DOHH2 (cell line): ENCODE results near the gene DCBLD2.

Source experiments
- H3F3A ChIP-seq: fragments of 200-600 bp; sonication (generic), shearing (Covaris generic); 2 replicates; pipeline ENCODE4 v1.6.0; 2016; ENCODE audit warnings: antibody characterized with exemption, mild to moderate bottlenecking; ENCODE audit not compliant: control insufficient read depth, insufficient read depth
- H3K27ac ChIP-seq: fragments of 200-600 bp; sonication (generic); 2 replicates; pipeline ENCODE4 v1.5.1; 2014; ENCODE audit warnings: low read depth, mild to moderate bottlenecking, low read length, moderate library complexity
- H3K27me3 ChIP-seq: fragments of 200-600 bp; sonication (generic); 2 replicates; pipeline ENCODE4 v1.6.1; 2014; ENCODE audit warnings: mild to moderate bottlenecking, low read length, mixed read lengths; ENCODE audit not compliant: control insufficient read depth
- H3K36me3 ChIP-seq: fragments of 200-600 bp; sonication (generic); 2 replicates; pipeline ENCODE4 v1.6.1; 2014; ENCODE audit warnings: mild to moderate bottlenecking, low read length, moderate library complexity, mixed read lengths; ENCODE audit not compliant: control insufficient read depth
- H3K4me1 ChIP-seq: fragments of 200-600 bp; sonication (generic); 2 replicates; pipeline ENCODE4 v1.6.1; 2014; ENCODE audit warnings: mild to moderate bottlenecking, low read length, mixed read lengths; ENCODE audit not compliant: control insufficient read depth
- H3K4me2 ChIP-seq: fragments of 200-600 bp; sonication (generic); 2 replicates; pipeline ENCODE4 v1.6.0; 2014; ENCODE audit warnings: mild to moderate bottlenecking, low read length, moderate library complexity
- H3K4me3 ChIP-seq: fragments of 200-600 bp; sonication (generic); 2 replicates; pipeline ENCODE4 v1.5.1; 2014; ENCODE audit warnings: mild to moderate bottlenecking, low read length, mixed read lengths
- H3K79me2 ChIP-seq: fragments of 200-600 bp; sonication (generic); 2 replicates; pipeline ENCODE4 v1.6.1; 2014; ENCODE audit warnings: mild to moderate bottlenecking, low read length, mixed read lengths; ENCODE audit not compliant: control insufficient read depth
- H3K9me2 ChIP-seq: fragments of 200-600 bp; sonication (generic); replicated peaks from 2 replicates; pipeline ENCODE4 v1.6.1; 2014; ENCODE audit warnings: mild to moderate bottlenecking, low read length, mixed read lengths; ENCODE audit not compliant: control insufficient read depth
- H3K9me3 ChIP-seq: fragments of 200-600 bp; sonication (generic); 2 replicates; pipeline ENCODE4 v1.6.1; 2014; ENCODE audit warnings: antibody characterized with exemption, low read length, mixed read lengths; ENCODE audit not compliant: control insufficient read depth, insufficient read depth
- H4K20me1 ChIP-seq: fragments of 200-600 bp; sonication (generic); 2 replicates; pipeline ENCODE4 v1.6.0; 2014; ENCODE audit warnings: low read depth, mild to moderate bottlenecking, antibody characterized with exemption, low read length, moderate library complexity; ENCODE audit not compliant: control insufficient read depth, insufficient read depth
- EZH2phosphoT487 ChIP-seq: fragments of 200-600 bp; sonication (generic); IDR thresholded peaks from 2 replicates; pipeline ENCODE4 v1.6.1; 2017; ENCODE audit warnings: borderline replicate concordance, mild to moderate bottlenecking, antibody characterized with exemption, low read length, moderate library complexity, mixed read lengths
- TF ChIP-seq, protein P1 (sequence below): fragments of 200-600 bp; sonication (generic); IDR thresholded peaks from one replicate; pipeline ENCODE4 v1.5.1; 2014; ENCODE audit warnings: antibody characterized with exemption, mild to moderate bottlenecking, low read depth, low read length; ENCODE audit not compliant: poor library complexity, severe bottlenecking

The DCBLD2 gene

DNA sequence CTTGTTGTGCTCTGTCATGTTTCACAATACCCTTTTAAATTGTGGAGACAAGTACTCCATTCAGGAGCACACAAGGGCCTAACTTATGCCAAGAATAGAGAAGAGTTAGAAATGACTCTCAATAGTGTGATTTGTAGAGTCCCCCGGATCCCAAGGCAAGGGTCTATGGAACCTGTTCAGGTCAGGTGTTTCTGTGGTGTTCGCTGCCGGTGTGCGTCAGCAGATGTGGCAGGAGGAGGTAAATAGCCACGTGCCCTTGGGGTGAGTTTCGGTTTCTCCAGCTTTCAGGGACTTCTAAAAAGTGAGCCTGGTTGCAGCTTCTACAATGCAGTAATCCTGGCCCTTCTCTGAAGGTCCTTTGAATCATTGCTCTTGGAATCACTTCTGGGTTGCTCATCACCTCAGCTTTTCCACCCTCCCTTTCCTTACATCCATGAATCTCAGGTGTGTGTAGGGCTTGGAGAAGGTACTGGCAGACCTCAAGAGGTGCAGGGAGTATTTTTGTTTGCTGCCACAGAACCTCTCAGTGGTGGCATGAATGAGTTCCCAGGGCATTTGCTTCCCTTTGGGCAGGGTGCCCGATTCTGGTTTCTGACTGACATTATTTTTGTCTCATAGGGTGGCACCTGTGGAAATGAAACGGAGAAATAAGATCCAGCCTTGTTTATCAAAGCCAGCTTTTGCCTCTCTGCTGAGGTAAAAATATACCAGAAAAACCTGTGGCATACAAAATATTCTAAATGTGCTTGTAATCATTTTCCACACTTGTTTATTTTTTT, 131.0 kb downstream of the DCBLD2 start:
- Histone ChIP-seq H3F3A (no peaks in the 10 kb centered on the region), H3K36me3 (peaks cover 59% of the 10 kb centered on the region), H3K9me3 (no peaks in the 10 kb centered on the region), H3K9me2 (no peaks in the 10 kb centered on the region), H3K27ac (no peak overlapping the region), H4K20me1 (no peaks in the 10 kb centered on the region), H3K4me1 (peaks cover 29% of the 10 kb centered on the region), H3K27me3 (no peaks in the 10 kb centered on the region), H3K79me2 (peaks cover 11% of the 10 kb centered on the region), H3K4me2 (no peak overlapping the region), H3K4me3 (no peak overlapping the region)
- TF ChIP-seq, protein P1, sequence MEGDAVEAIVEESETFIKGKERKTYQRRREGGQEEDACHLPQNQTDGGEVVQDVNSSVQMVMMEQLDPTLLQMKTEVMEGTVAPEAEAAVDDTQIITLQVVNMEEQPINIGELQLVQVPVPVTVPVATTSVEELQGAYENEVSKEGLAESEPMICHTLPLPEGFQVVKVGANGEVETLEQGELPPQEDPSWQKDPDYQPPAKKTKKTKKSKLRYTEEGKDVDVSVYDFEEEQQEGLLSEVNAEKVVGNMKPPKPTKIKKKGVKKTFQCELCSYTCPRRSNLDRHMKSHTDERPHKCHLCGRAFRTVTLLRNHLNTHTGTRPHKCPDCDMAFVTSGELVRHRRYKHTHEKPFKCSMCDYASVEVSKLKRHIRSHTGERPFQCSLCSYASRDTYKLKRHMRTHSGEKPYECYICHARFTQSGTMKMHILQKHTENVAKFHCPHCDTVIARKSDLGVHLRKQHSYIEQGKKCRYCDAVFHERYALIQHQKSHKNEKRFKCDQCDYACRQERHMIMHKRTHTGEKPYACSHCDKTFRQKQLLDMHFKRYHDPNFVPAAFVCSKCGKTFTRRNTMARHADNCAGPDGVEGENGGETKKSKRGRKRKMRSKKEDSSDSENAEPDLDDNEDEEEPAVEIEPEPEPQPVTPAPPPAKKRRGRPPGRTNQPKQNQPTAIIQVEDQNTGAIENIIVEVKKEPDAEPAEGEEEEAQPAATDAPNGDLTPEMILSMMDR = no peak
- no peak for TF ChIP-seq EZH2phosphoT487

DNA sequence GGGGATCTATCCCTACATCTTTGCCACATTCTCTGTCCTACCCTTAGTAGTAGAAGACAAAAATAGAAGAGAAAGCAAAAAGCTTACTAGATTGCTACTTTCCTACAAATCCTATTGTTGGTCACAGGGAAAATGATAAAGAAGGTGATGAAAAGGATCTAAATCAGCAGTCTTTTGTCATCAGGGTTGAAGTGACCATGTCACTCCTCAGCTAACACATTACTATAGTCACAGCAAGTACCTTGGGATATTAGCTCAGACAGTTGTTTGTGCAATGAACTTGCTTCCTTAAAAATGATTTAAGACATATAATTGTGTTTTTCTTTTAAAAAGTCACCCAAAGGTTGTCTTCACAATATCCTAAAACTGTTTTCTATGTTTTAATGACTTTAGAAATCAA, 132.0 kb downstream of the DCBLD2 start:
- TF ChIP-seq, protein P1 = no peak
- TF ChIP-seq EZH2phosphoT487 = no peak
- Histone ChIP-seq H3K36me3 (peaks cover 53% of the 10 kb centered on the region), H3K9me3 (no peaks in the 10 kb centered on the region), H3K27me3 (no peaks in the 10 kb centered on the region), H4K20me1 (no peaks in the 10 kb centered on the region), H3F3A (no peaks in the 10 kb centered on the region), H3K4me3 (no peak overlapping the region), H3K4me1 (peaks cover 34% of the 10 kb centered on the region), H3K9me2 (no peaks in the 10 kb centered on the region), H3K4me2 (no peak overlapping the region), H3K79me2 (peaks cover 21% of the 10 kb centered on the region), H3K27ac (no peak overlapping the region)

DNA sequence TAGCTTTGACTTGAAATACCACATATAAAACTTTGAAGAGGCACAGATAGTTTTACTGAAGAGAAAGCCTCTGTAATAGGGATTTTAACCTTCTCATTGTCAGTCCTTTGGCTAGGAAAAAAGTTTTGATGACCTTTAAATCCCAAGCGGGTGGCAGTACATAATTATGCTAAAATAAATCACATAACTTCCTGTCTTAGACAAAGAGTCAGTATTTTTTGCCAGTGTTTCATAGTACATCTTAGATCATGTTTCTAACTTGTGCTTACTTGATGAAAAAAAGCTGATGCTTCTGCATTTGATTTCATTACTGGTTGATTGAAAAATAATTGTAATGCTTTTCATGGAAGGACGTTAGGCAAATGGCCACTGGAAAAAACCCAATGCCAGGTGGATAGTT, 132.5 kb downstream of the DCBLD2 start:
- Histone ChIP-seq H3K4me1 (peaks cover 39% of the 10 kb centered on the region), H3F3A (no peaks in the 10 kb centered on the region), H3K4me2 (no peak overlapping the region), H3K4me3 (no peak overlapping the region), H4K20me1 (no peaks in the 10 kb centered on the region), H3K9me3 (no peaks in the 10 kb centered on the region), H3K27ac (no peak overlapping the region), H3K9me2 (no peaks in the 10 kb centered on the region), H3K36me3 (peaks cover 48% of the 10 kb centered on the region), H3K79me2 (peaks cover 26% of the 10 kb centered on the region), H3K27me3 (no peaks in the 10 kb centered on the region)
- TF ChIP-seq EZH2phosphoT487 = no peak
- TF ChIP-seq, protein P1 = no peak
